ENCODE measurements around the gene LRRC74B.
"Not testable (repeated sequence)": the region's sequence is repeated elsewhere in the genome, so short reads cannot be mapped to it uniquely, and the experiment has no call there.

Gene LRRC74B

DNA sequence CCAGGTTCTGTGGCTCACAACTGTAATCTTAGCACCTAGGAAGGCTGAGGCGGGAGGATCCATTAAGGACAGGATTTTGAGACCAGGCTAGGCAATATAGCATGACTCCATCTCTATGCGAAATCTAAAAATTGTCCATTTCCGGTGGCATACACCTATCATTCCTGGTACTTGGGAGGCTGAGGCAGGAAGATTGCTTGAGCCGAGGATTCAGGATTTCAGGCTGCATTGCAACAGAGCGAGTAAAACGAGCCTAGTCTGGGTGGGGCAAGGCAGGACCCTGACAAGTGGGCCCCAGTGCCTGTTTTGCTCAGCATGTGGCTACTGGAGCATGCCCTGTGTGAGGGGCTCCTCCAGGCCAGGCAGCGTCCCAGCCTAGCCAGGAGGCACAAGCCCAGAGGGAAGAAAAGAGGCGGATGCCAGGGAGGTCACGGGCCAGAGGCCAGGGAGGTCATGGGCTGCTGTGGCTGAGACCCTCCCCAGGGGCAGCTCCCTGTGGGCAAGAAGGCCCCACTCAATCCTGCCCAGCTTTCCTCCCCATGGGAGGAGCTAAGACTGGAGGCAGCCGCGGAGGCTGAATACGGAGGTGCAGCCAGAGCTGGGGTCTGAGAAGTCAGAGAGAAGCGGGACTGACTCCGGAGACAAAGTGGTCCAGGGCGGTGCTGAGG, 8.4 kb downstream of the LRRC74B start:
- in situ Hi-C loops (cut with HindIII; ENCODE audit: low sequenced_read_pairs): no loop called here

DNA sequence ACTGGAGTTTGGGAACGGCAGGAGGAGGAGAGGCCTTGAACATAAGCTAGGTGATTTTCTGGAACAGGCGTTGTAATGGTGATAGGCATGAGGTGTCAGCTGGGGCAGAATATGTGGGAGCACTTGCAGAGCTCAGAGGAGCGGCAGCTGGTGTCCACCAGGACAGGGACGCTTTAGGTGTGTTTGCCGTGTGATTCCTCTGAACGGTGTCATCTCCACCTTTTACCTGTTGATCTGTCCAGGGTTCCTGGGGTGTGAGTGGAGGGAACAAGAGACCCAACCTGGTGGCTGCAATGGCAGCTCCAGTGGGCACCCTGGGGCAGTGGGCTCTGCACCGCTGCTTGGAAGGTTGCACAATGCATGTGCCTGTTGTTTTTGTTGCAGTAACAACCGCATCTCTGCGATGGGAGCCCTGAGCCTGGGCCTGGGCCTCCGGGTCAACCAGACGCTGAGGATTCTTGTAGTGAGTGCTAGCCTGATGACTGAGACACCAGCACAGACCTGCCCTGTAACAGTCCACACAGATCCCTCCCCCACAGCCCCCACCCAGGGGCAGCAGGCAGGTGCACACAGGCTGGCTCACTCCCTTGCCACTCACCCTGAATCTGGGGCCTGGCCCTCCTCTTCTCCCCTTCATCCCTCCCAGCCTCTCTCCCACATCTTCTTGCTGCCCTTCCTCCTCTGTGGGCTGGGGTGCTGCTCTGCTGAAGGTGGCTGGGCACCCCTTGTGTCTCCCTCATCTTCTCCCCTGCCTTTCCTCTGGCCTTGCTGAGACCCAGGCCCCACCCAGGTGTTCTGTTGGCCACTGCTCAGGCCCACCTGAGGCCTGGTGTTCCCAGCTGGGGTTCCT, 9.2 kb downstream of the LRRC74B start:
- in situ Hi-C loops (cut with HindIII; ENCODE audit: low sequenced_read_pairs): no loop called here

DNA sequence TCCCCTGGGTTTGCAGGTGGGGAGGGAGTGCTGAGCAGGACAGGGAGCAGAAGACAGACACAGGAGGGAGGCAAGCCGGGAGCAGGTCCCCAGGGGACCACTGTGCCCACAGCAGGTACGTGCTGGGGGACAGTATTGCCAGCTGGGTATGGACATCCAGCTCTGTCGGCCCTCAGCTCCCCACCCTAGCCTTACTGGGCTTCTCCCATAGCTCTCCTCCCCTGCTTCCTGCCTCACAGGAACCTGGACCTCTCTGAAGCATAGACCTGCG, 9.8 kb downstream of the LRRC74B start:
- in situ Hi-C loops (cut with HindIII; ENCODE audit: low sequenced_read_pairs): no loop called here

DNA sequence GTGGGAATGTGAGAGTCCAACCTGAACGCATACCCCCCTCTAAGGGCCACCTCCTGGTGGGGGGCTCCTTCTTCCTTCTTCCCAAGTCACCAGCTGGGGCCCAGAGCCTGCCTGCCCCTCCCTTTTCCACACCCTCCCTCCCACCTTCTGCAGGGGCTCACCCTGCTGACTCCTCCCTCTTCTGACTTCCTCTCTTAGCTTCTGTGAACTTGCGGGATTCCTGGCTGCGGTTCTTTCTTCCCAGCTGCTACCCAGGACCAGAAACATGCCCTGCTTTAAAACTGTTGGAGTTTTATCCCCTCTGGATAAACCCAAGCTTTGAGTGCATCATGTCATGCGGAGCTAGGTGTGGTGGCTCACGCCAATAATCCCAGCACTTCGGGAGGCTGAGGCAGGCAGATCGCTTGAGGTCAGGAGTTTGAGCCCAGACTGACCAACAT, 10.2 kb downstream of the LRRC74B start:
- in situ Hi-C loops (cut with HindIII; ENCODE audit: low sequenced_read_pairs): no loop called here

GRCh38 chr22:21060363-21060762, 14.6 kb downstream of the LRRC74B start:
- in situ Hi-C loops (cut with HindIII; ENCODE audit: low sequenced_read_pairs): not testable (repeated sequence)

- in situ Hi-C loops (cut with HindIII; ENCODE audit: low sequenced_read_pairs): not testable (repeated sequence)
Measured at GRCh38 chr22:21061660-21062321, 16.0 kb downstream of the LRRC74B start.

- in situ Hi-C loops (cut with HindIII; ENCODE audit: low sequenced_read_pairs): not testable (repeated sequence)
Measured at GRCh38 chr22:21064425-21064824, 18.7 kb downstream of the LRRC74B start.

DNA sequence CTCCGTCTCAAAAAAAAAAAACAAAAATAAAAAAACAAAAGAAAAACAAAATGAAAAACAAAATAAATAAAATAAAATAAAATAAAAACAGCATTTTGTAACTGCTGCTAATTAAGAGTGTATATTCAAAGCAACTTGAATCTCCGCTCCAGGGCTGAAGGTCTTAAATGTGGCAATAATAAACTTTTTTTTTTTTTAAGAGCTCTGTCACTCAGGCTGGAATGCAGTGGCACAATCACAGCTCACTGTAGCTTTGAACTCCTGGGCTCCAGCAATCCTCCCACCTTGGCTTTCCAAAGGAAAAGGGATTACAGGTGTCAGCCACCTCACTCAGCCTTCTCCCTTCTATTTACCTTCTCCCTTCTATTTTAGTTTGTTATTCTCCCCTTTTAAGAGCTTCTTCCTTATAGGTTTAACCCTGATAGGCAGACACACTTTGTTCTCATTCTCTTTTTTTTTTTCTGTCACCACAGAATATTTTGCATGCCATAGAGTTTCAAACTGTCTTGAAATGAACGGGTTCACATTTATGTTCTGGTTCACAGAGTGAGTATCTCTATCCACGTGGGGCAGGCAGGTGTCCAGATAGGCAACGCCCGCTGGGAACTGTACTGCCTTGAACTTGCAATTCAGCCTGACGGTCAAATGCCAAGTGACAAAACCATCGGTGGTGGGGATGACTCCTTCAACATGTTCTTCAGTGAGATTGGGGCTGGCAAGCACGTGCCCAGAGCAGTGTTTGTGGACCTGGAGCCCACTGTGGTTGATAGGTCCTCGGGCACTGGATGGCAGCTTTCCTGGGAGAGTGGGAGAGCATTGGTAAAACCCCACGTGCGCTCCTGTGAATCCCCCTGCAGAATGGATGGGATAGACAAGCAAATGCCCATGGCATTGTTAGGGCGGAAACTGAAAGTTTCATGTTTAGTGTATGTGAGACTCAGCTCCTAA, 19.4 kb downstream of the LRRC74B start:
- in situ Hi-C loops (cut with HindIII; ENCODE audit: low sequenced_read_pairs): no loop called here

DNA sequence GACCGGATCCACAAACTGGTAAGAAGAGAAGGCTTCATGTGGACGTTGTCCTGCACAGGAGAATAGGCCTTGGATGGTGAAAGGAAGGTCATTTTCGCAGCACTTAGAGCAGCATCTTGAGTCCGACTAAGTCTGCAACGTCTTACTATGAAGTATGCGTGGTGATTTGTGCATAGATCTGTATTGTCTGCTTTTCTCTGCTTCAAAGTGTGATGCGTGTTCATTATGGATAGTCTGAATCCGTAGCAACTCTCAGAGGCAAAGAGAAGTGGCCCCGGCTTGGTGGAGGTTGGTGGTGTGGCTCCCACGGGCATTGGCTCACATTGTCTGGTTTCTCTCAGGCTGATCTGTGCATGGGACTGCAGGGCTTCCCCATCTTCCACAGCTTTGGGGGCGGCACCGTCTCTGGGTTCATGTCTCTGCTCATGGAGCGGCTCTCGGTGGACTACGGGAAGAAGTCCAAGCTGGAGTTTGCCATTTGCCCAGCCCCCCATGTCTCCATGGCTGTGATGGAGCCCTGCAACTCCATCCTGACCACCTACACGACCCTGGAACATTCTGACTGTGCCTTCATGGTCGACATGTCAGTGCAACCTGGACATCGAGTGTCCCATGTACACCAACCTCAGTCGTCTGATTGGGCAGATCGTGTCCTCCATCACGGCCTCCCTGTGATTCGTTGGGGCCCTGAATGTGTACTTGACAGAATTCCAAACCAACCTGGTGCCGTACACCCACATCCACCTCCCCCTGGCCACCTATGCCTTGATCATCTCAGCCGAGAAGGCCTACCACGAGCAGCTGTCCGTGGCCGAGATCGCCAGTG, 21.5 kb downstream of the LRRC74B start:
- in situ Hi-C loops (cut with HindIII; ENCODE audit: low sequenced_read_pairs): no loop called here

DNA sequence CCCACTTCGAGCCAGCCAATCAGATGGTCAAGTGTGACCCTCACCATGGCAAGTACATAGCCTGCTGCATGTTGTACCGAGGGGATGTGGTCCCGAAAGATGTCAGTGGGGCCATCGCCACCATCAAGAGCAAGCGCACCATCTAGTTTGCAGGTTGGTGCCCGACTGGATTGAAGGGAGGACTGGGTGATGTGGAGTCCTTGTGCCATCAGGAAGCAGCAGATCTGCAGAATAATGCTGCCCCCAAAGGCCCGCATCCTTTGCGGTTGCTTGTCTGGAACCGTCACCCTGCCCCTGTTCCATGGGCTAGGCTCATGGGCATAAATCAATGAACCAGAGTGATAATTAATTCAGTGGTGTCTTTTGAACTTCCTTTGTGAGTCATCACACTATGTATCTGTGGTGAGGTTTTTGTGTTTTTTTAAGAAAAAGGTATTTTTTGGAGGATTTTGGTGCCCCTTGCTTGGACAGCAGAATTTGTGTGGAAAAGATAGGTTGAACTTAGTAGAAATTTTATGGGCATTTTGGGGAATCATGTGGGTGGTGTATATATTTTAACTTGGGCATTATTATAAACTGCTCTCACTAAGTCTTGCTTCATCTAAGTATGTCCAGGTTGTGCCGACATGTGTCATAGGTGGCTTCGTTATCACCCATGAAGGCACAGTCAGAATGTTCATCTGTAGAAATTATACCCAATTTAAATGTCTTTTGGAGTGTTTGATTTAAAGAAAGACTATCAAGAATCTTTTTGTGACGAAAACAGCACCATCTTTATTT, 22.3 kb downstream of the LRRC74B start:
- in situ Hi-C loops (cut with HindIII; ENCODE audit: low sequenced_read_pairs): no loop called here

GRCh38 chr22:21068681-21069276, 23.0 kb downstream of the LRRC74B start:
- in situ Hi-C loops (cut with HindIII; ENCODE audit: low sequenced_read_pairs): no loop called here

- in situ Hi-C loops (cut with HindIII; ENCODE audit: low sequenced_read_pairs): no loop called here
Measured at GRCh38 chr22:21069375-21069774, 23.6 kb downstream of the LRRC74B start.

DNA sequence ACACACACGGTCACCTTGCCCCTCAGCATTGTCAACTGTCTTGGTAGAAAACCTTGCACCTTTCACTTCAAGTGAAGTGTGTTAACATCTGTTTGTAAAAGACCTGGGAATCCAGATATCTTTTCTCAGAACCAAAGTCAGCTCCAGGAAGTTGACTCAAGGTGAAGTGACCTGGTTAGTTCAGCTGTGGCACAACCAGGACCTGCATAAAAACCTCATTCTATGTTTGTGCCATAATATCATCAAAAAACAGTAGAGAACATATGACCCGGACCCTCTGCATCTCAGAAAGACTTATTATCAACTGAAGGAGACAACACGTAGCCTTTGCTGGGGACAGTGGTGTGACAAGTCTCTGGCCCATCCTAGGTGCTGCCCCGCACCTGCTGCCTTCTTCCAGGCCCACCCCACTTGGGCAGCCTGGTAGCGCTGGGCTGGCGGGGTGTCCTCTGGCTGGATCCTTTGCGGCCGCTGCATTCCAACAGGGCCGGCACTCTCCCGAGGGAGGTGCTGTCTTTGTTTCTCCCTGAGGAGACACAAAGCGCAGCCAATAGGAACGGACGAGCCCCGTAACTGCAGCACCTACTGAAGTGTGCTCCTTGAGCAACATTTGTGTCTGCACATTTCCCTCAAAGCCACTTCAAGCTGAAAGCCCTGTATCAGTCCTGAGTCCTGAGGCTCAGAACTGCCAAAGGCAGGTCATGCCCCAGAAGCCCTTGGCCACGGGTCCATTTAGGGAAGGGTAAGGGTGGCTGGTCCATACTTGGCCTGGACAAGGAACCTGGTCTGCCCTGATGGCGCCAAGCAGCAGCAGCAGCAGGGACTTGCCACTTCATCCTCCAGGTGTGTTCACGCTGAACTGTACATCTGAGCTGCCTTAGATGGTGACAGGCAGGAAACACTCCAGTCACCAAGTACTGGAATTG, 25.2 kb downstream of the LRRC74B start:
- in situ Hi-C loops (cut with HindIII; ENCODE audit: low sequenced_read_pairs): no loop called here

GRCh38 chr22:21071796-21072195, 26.1 kb downstream of the LRRC74B start:
- in situ Hi-C loops (cut with HindIII; ENCODE audit: low sequenced_read_pairs): not testable (repeated sequence)

DNA sequence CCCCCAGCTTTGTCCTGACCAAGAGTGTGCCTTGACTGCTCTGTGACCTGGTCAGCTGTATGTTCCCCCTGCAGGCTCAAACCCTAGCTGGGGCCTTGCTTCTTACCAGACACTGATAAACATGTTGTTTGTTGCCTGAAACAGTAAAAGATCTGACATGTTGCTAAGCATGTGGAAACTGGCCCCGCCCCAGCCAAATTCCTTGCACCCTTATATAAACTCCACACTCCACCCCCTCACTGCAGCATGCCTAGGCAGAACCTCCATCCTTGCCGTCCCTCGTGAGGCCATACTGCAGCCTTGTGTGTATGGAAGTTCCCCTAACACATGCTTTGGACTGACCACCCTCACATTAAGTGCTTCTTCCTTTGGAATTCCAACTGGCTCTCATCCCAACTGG, 27.3 kb downstream of the LRRC74B start:
- in situ Hi-C loops (cut with HindIII; ENCODE audit: low sequenced_read_pairs): no loop called here

- in situ Hi-C loops (cut with HindIII; ENCODE audit: low sequenced_read_pairs): no loop called here
Measured at GRCh38 chr22:21073482-21073881, 27.7 kb downstream of the LRRC74B start.

- in situ Hi-C loops (cut with HindIII; ENCODE audit: low sequenced_read_pairs): no loop called here
Measured at GRCh38 chr22:21074102-21074715, 28.5 kb downstream of the LRRC74B start.

All from DLD1 (cell line).